Measurements from ENCODE around the gene SFMBT2.

The SFMBT2 gene

GRCh38 chr10:7134448-7134847 lies 276.4 kb downstream of the SFMBT2 start:
- no peak overlapping the region for H3K4me3 ChIP-seq (ENCODE audit: low read depth in 1 of 5, low read length in 5 of 5)
- H3K27ac ChIP-seq (ENCODE audit: low read depth, low read length): no peak overlapping the region
- no peak overlapping the region for H3K9ac ChIP-seq (ENCODE audit: low read length in 5 of 5)
- no peaks in the 10 kb centered on the region for H3K36me3 ChIP-seq (ENCODE audit: control insufficient read depth in 5 of 5, insufficient read depth in 5 of 5, low read length in 5 of 5)
- no peaks in the 10 kb centered on the region for H3K4me1 ChIP-seq (ENCODE audit: control insufficient read depth in 5 of 5, insufficient read depth in 5 of 5, low read length in 5 of 5)
- H3K9me3 ChIP-seq (ENCODE audit: control insufficient read depth in 5 of 5, low read length in 5 of 5): peaks cover 0 to 7% (median 2%) of the 10 kb centered on the region in 5 donors
- peaks cover 0 to 4% (median 0%) of the 10 kb centered on the region in 5 donors for H3K27me3 ChIP-seq (ENCODE audit: control insufficient read depth in 5 of 5, insufficient read depth in 4 of 5, low read length in 5 of 5)

DNA sequence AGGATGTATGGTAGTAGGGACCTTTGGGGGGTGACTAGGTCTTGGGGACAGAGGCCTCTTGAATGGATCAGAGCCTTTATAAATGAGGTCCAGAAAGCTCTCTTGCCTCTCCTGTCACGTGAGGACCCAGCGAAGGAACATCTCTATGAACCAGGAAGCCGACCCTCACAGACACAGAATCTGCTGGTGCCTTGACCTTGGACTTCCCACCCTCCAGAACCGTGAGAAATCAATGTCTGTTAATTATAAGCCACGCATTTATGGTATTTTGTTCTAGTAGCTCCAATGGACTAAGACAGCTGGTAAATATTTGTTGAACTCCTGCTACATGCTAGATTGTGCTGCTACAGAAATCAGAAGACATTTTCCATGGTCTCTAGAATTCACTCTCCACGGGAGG lies 276.9 kb downstream of the SFMBT2 start:
- Histone ChIP-seq H3K27me3 (ENCODE audit: control insufficient read depth in 5 of 5, insufficient read depth in 4 of 5, low read length in 5 of 5) (peaks cover 0 to 4% (median 0%) of the 10 kb centered on the region in 5 donors), H3K4me3 (ENCODE audit: low read depth in 1 of 5, low read length in 5 of 5) (no peak overlapping the region), H3K9me3 (ENCODE audit: control insufficient read depth in 5 of 5, low read length in 5 of 5) (peaks cover 0 to 7% (median 2%) of the 10 kb centered on the region in 5 donors), H3K27ac (ENCODE audit: low read depth, low read length) (no peak overlapping the region), H3K36me3 (ENCODE audit: control insufficient read depth in 5 of 5, insufficient read depth in 5 of 5, low read length in 5 of 5) (no peaks in the 10 kb centered on the region), H3K9ac (ENCODE audit: low read length in 5 of 5) (no peak overlapping the region), H3K4me1 (ENCODE audit: control insufficient read depth in 5 of 5, insufficient read depth in 5 of 5, low read length in 5 of 5) (no peaks in the 10 kb centered on the region)

GRCh38 chr10:7133278-7133677 lies 277.6 kb downstream of the SFMBT2 start:
- Histone ChIP-seq H3K36me3 (ENCODE audit: control insufficient read depth in 5 of 5, insufficient read depth in 5 of 5, low read length in 5 of 5) (no peaks in the 10 kb centered on the region), H3K9ac (ENCODE audit: low read length in 5 of 5) (no peak overlapping the region), H3K4me3 (ENCODE audit: low read depth in 1 of 5, low read length in 5 of 5) (no peak overlapping the region), H3K4me1 (ENCODE audit: control insufficient read depth in 5 of 5, insufficient read depth in 5 of 5, low read length in 5 of 5) (no peaks in the 10 kb centered on the region), H3K9me3 (ENCODE audit: control insufficient read depth in 5 of 5, low read length in 5 of 5) (peaks cover 0 to 7% (median 2%) of the 10 kb centered on the region in 5 donors), H3K27ac (ENCODE audit: low read depth, low read length) (no peak overlapping the region), H3K27me3 (ENCODE audit: control insufficient read depth in 5 of 5, insufficient read depth in 4 of 5, low read length in 5 of 5) (peaks cover 0 to 4% (median 0%) of the 10 kb centered on the region in 5 donors)

DNA sequence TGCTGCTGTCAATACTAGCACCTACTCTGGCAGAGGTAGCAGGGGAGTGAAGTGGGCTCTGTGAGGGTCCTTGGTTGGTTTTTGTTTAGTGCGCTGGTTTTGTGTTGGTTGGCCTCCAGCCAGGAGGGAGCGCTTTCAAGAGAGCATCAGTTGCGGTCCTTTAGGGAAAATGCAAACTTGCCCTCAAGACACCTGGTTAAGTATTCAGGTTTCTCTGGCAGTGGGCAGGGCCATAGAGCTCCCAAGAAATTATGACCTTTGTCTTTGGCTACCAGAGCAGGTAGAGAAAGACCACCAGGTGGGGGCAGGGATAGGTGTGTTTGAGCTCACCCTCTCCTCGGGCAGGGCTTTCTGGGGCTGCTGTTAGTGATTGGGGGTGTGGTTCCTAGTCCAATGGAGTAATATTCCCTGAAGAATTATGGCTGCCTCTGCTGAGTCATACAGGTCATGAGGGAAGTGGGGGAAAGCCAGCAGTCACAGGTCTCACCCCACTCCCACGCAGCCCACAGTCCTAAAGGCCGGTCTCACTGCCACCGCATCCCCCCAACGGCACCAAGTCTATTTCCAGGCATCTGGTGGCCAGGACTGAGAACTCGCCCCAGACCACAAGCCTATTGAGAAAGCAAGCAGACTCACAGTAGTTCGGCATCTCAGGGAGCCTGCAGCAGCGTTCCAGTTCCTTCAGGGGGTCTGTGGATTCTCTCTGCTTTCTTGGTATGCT lies 280.5 kb downstream of the SFMBT2 start:
- Histone ChIP-seq H3K4me1 (ENCODE audit: control insufficient read depth in 5 of 5, insufficient read depth in 5 of 5, low read length in 5 of 5) (no peaks in the 10 kb centered on the region), H3K36me3 (ENCODE audit: control insufficient read depth in 5 of 5, insufficient read depth in 5 of 5, low read length in 5 of 5) (no peaks in the 10 kb centered on the region), H3K9ac (ENCODE audit: low read length in 5 of 5) (no peak overlapping the region), H3K9me3 (ENCODE audit: control insufficient read depth in 5 of 5, low read length in 5 of 5) (peaks cover 0 to 7% (median 2%) of the 10 kb centered on the region in 5 donors), H3K27ac (ENCODE audit: low read depth, low read length) (no peak overlapping the region), H3K4me3 (ENCODE audit: low read depth in 1 of 5, low read length in 5 of 5) (no peak overlapping the region), H3K27me3 (ENCODE audit: control insufficient read depth in 5 of 5, insufficient read depth in 4 of 5, low read length in 5 of 5) (peaks cover 0 to 4% (median 0%) of the 10 kb centered on the region in 5 donors)

- no peak overlapping the region for H3K4me3 ChIP-seq (ENCODE audit: low read depth in 1 of 5, low read length in 5 of 5)
These were observed 287.1 kb downstream of the SFMBT2 start for GRCh38 chr10:7123774-7124173.

DNA sequence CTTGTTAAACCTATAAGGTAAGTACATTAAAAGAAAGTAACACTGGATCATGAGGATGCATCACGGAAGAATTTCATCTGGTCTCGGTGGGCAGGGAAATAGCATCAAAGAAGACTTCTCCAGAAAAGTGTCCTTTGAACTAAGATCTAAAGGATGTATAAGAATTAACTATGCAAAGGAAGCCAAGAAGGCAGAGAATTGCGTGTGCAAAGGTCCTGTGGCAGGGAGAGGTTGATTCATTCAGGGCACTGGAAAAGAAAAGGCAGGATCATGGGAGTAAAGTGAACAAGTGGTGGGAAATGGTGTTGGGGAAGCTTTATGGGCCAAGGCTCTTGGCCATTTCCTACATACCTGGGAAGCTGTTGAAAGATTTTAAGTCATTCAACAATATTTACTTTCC lies 288.3 kb downstream of the SFMBT2 start:
- Histone ChIP-seq H3K27me3 (ENCODE audit: control insufficient read depth in 5 of 5, insufficient read depth in 4 of 5, low read length in 5 of 5) (no peaks in the 10 kb centered on the region), H3K36me3 (ENCODE audit: control insufficient read depth in 5 of 5, insufficient read depth in 5 of 5, low read length in 5 of 5) (no peaks in the 10 kb centered on the region), H3K4me3 (ENCODE audit: low read depth in 1 of 5, low read length in 5 of 5) (no peak overlapping the region), H3K9ac (ENCODE audit: low read length in 5 of 5) (no peak overlapping the region), H3K9me3 (ENCODE audit: control insufficient read depth in 5 of 5, low read length in 5 of 5) (no peaks in the 10 kb centered on the region), H3K4me1 (ENCODE audit: control insufficient read depth in 5 of 5, insufficient read depth in 5 of 5, low read length in 5 of 5) (no peaks in the 10 kb centered on the region), H3K27ac (ENCODE audit: low read depth, low read length) (no peak overlapping the region)

More at GRCh38 chr10:7123774-7124173, 287.1 kb downstream of the SFMBT2 start:
- H3K36me3 ChIP-seq (ENCODE audit: control insufficient read depth in 5 of 5, insufficient read depth in 5 of 5, low read length in 5 of 5): no peaks in the 10 kb centered on the region
- no peak overlapping the region for H3K27ac ChIP-seq (ENCODE audit: low read depth, low read length)
- H3K27me3 ChIP-seq (ENCODE audit: control insufficient read depth in 5 of 5, insufficient read depth in 4 of 5, low read length in 5 of 5): no peaks in the 10 kb centered on the region
- H3K4me1 ChIP-seq (ENCODE audit: control insufficient read depth in 5 of 5, insufficient read depth in 5 of 5, low read length in 5 of 5): no peaks in the 10 kb centered on the region
- no peak overlapping the region for H3K9ac ChIP-seq (ENCODE audit: low read length in 5 of 5)
- no peaks in the 10 kb centered on the region for H3K9me3 ChIP-seq (ENCODE audit: control insufficient read depth in 5 of 5, low read length in 5 of 5)

GRCh38 chr10:7121154-7121797 lies 289.6 kb downstream of the SFMBT2 start:
- H3K9ac ChIP-seq (ENCODE audit: low read length in 5 of 5): no peak overlapping the region
- H3K27ac ChIP-seq (ENCODE audit: low read depth, low read length): no peak overlapping the region
- no peaks in the 10 kb centered on the region for H3K36me3 ChIP-seq (ENCODE audit: control insufficient read depth in 5 of 5, insufficient read depth in 5 of 5, low read length in 5 of 5)
- H3K4me3 ChIP-seq (ENCODE audit: low read depth in 1 of 5, low read length in 5 of 5): no peak overlapping the region
- no peaks in the 10 kb centered on the region for H3K9me3 ChIP-seq (ENCODE audit: control insufficient read depth in 5 of 5, low read length in 5 of 5)
- H3K4me1 ChIP-seq (ENCODE audit: control insufficient read depth in 5 of 5, insufficient read depth in 5 of 5, low read length in 5 of 5): no peaks in the 10 kb centered on the region
- no peaks in the 10 kb centered on the region for H3K27me3 ChIP-seq (ENCODE audit: control insufficient read depth in 5 of 5, insufficient read depth in 4 of 5, low read length in 5 of 5)

DNA sequence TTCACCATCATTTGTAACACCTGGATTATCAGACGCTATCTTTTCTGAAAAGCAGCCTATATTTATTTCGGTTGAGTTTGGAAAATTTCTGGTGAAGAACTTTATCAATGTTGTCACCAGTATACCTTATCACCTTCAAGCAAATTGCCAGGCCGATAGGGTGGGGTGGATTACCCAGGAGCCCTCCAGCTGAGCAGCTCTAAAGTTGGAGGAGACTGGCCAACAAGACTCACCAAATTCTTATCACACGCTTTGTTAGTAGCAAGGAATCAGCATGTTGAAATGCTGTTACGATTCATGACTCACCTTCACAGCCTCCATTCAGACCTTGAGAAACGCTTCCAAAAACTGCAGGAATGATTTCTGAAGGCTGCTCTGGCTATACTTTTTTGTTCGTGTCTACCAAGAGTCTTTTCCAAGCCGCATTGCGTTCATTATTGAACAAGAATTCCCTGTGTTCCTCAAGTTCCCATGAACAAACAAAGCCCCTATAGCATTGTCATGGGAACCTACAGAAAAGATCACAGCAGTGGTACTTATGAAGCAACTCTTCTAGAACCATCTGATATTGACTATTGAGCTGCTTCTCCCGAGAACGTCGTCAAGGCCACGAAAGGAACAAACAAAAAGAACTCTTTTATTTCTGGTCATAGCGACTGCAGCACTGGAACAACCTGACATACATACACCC lies 291.4 kb downstream of the SFMBT2 start:
- no peak overlapping the region for H3K4me3 ChIP-seq (ENCODE audit: low read depth in 1 of 5, low read length in 5 of 5)
- no peaks in the 10 kb centered on the region for H3K36me3 ChIP-seq (ENCODE audit: control insufficient read depth in 5 of 5, insufficient read depth in 5 of 5, low read length in 5 of 5)
- no peaks in the 10 kb centered on the region for H3K4me1 ChIP-seq (ENCODE audit: control insufficient read depth in 5 of 5, insufficient read depth in 5 of 5, low read length in 5 of 5)
- H3K27ac ChIP-seq (ENCODE audit: low read depth, low read length): no peak overlapping the region
- H3K9ac ChIP-seq (ENCODE audit: low read length in 5 of 5): no peak overlapping the region
- no peaks in the 10 kb centered on the region for H3K9me3 ChIP-seq (ENCODE audit: control insufficient read depth in 5 of 5, low read length in 5 of 5)
- H3K27me3 ChIP-seq (ENCODE audit: control insufficient read depth in 5 of 5, insufficient read depth in 4 of 5, low read length in 5 of 5): no peaks in the 10 kb centered on the region

GRCh38 chr10:7117806-7118674 lies 292.8 kb downstream of the SFMBT2 start:
- H3K4me3 ChIP-seq (ENCODE audit: low read depth in 1 of 5, low read length in 5 of 5): no peak overlapping the region
- H3K27ac ChIP-seq (ENCODE audit: low read depth, low read length): no peak overlapping the region
- no peaks in the 10 kb centered on the region for H3K9me3 ChIP-seq (ENCODE audit: control insufficient read depth in 5 of 5, low read length in 5 of 5)
- H3K27me3 ChIP-seq (ENCODE audit: control insufficient read depth in 5 of 5, insufficient read depth in 4 of 5, low read length in 5 of 5): no peaks in the 10 kb centered on the region
- no peak overlapping the region for H3K9ac ChIP-seq (ENCODE audit: low read length in 5 of 5)
- H3K4me1 ChIP-seq (ENCODE audit: control insufficient read depth in 5 of 5, insufficient read depth in 5 of 5, low read length in 5 of 5): no peaks in the 10 kb centered on the region
- no peaks in the 10 kb centered on the region for H3K36me3 ChIP-seq (ENCODE audit: control insufficient read depth in 5 of 5, insufficient read depth in 5 of 5, low read length in 5 of 5)
